Stimulated activated CD8-positive, alpha-beta memory T cell treated with anti-CD3 and anti-CD28 coated beads, Interleukin-12 subunit alpha, Interleukin-12 subunit beta, amount 100 ng/mL, for 24 hours (primary cell): ENCODE data around the gene ACOT2.
A peak's percentile ranks its signal among the peaks of the same experiment; 100 is the strongest.
"Not testable (repeated sequence)": the region's sequence is repeated elsewhere in the genome, so short reads cannot be mapped to it uniquely, and the experiment has no call there.

Experiments
- DNase-seq: peaks from one replicate; pipeline ENCODE4 v3.0.0-alpha.2; 2020; ENCODE audit errors: extremely low read depth

Gene ACOT2

GRCh38 chr14:73569185-73569958, at the start of gene ACOT2:
TSS of gene ACOT2 (plus strand) at chr14:73569213. CDS start at chr14:73569241, 28 bp downstream.
- peak; percentile 59 for DNase-seq

GRCh38 chr14:73521229-73521628, 47.8 kb upstream of the ACOT2 start:
- no peak for DNase-seq

- no peak for DNase-seq
Observed at GRCh38 chr14:73524493-73524892, 44.5 kb upstream of the ACOT2 start.

- DNase-seq, result no peak
Observed at GRCh38 chr14:73526036-73526984, 42.7 kb upstream of the ACOT2 start.

GRCh38 chr14:73529356-73529755, 39.7 kb upstream of the ACOT2 start:
- DNase-seq, result not testable (repeated sequence)

GRCh38 chr14:73531971-73532370, 37.0 kb upstream of the ACOT2 start:
- not testable (repeated sequence) for DNase-seq

- DNase-seq, result not testable (repeated sequence)
Observed at GRCh38 chr14:73537244-73538045, 31.6 kb upstream of the ACOT2 start.

- DNase-seq, result not testable (repeated sequence)
Observed at GRCh38 chr14:73539017-73539416, 30.0 kb upstream of the ACOT2 start.

- DNase-seq, result not testable (repeated sequence)
Observed at GRCh38 chr14:73542961-73543360, 26.1 kb upstream of the ACOT2 start.

GRCh38 chr14:73545353-73545752, 23.7 kb upstream of the ACOT2 start:
- not testable (repeated sequence) for DNase-seq

GRCh38 chr14:73549097-73549496, 19.9 kb upstream of the ACOT2 start:
- not testable (repeated sequence) for DNase-seq

GRCh38 chr14:73549889-73550524, 19.0 kb upstream of the ACOT2 start:
- DNase-seq, result not testable (repeated sequence)

- DNase-seq, result no peak
Observed at GRCh38 chr14:73553845-73554244, 15.2 kb upstream of the ACOT2 start.

GRCh38 chr14:73557201-73557600, 11.8 kb upstream of the ACOT2 start:
- not testable (repeated sequence) for DNase-seq

- not testable (repeated sequence) for DNase-seq
Observed at GRCh38 chr14:73558238-73558637, 10.8 kb upstream of the ACOT2 start.

- not testable (repeated sequence) for DNase-seq
Observed at GRCh38 chr14:73562256-73562655, 6.8 kb upstream of the ACOT2 start.

- DNase-seq, result not testable (repeated sequence)
Observed at GRCh38 chr14:73562696-73563095, 6.3 kb upstream of the ACOT2 start.

- DNase-seq, result not testable (repeated sequence)
Observed at GRCh38 chr14:73566431-73566830, 2.6 kb upstream of the ACOT2 start.

GRCh38 chr14:73566935-73567334, 2.1 kb upstream of the ACOT2 start:
- DNase-seq, result not testable (repeated sequence)

GRCh38 chr14:73567358-73567757, 1.7 kb upstream of the ACOT2 start:
- no peak for DNase-seq
